ENCODE measurements around the gene EIF3L. TPM values are rescaled to one million over a fixed set of nuclear protein-coding genes. Genes with fewer than 3 reads are reported as not detected.
A peak's percentile ranks its signal among the peaks of the same experiment; 100 is the strongest.

EIF3L gene
- total RNA-seq, 1 donor from 2014 or later: 718 TPM

DNA sequence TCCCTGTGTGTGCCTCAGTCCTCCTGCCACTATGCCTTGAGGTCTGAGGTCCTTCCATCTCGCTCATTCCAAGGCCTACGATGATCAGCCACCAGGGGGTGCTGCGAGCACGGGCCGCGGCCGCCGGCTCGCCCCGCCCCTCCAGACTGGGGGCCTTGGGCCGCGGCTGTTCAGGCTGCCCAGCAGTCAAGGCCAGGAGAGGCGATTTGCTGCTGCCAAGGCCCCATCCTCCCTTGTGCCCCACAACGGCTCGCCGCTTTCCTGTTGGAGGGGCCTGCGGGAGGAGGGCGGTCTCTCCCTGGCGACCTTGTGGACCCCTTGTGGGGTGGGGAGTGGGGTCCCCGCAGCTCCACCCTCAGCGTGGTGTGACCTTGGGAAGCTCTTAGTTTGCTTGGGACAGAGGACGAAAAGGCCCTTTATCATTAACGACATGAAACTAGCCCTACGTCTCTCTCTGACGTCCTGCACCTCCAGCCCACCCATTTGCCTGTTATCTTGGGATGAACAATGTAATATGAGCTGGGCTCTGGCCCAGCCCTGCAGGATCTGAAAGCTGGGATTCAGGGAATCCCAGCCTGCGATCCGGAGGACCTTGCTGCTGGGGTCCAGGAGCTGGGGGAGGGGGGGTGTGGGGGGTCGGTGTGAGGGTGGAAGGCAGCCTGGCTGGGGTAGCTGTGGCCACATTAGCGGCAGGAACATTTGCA is 31.4 kb upstream of the EIF3L start:
- peak; percentile 84 for ATAC-seq (ENCODE audit: low read depth)
- peaks cover 23% of the 10 kb centered on the region for H3K4me1 Mint-ChIP-seq
- ChIA-PET CTCF (interaction anchor here (0.7 to 5.8 kb wide), 13 partner anchors 9 to 210 kb away, joined by 3 to 81 read pairs (median 4); partner anchors contain the start of genes ANKRD54, C22orf23, GCAT and GGA1), POLR2A (interaction anchor here (0.6 to 1.5 kb wide), 5 partner anchors 10 to 1176 kb away, joined by 3 to 7 read pairs (median 4); partner anchors contain the start of genes EIF3L and GCAT)
- DNase-seq: peak; percentile 89
- intact Hi-C loops (cut with micrococcal nuclease): loop anchor here (1.0 kb wide), 5 partner anchors 11 to 116 kb away; partner anchors contain the start of genes ANKRD54, EIF3L and GCAT
- peak overlapping the region; percentile 52 for H3K4me3 Mint-ChIP-seq
- no peaks in the 10 kb centered on the region for H3K9me3 Mint-ChIP-seq
- H3K27ac Mint-ChIP-seq: no peak overlapping the region
- peaks cover 17% of the 10 kb centered on the region for H3K27me3 Mint-ChIP-seq
- TF ChIP-seq, protein P1, sequence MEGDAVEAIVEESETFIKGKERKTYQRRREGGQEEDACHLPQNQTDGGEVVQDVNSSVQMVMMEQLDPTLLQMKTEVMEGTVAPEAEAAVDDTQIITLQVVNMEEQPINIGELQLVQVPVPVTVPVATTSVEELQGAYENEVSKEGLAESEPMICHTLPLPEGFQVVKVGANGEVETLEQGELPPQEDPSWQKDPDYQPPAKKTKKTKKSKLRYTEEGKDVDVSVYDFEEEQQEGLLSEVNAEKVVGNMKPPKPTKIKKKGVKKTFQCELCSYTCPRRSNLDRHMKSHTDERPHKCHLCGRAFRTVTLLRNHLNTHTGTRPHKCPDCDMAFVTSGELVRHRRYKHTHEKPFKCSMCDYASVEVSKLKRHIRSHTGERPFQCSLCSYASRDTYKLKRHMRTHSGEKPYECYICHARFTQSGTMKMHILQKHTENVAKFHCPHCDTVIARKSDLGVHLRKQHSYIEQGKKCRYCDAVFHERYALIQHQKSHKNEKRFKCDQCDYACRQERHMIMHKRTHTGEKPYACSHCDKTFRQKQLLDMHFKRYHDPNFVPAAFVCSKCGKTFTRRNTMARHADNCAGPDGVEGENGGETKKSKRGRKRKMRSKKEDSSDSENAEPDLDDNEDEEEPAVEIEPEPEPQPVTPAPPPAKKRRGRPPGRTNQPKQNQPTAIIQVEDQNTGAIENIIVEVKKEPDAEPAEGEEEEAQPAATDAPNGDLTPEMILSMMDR (IDR thresholded peaks at IDR 0.05): peak; percentile 32
- H3K36me3 Mint-ChIP-seq (ENCODE audit: low read depth): no peaks in the 10 kb centered on the region

DNA sequence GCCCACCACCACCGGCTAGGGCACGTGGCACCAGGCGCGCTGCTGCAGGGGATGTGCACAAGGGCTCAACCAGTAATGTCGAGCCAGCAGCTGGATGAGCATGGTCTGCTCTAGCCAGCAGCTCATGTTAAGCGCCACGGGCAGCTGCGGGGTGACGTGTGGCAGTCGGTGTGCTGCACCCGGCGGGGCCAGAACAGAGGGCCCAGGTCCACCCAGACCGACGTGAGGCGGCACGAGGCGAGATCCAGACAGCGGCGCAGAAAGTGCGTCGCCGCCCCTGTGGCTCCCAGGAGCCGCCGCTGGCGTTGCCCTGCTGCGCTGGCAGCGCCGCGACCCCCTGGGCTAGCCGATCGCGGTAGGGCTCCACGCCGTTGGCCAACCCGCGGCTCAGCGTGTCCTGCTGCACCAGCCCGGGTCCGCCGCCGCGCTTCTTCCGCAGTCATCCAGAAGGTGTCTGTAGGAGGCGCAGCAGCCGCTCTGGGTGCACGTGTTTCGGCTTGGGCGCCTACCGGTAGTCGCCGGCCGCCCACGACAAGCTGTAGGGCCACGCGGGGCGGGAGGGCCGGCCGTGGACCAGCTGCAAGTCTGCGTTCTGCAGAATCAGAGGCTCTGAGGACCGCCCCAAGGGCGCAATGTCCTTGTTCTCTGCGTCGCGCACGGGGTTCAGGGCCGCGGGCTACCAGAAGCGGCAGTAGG is 30.7 kb upstream of the EIF3L start:
- CTCF ChIA-PET: interaction anchor here (0.7 to 5.8 kb wide), 12 partner anchors 9 to 211 kb away, joined by 3 to 81 read pairs (median 6); partner anchors contain the start of genes ANKRD54, C22orf23, GCAT and GGA1
- no peaks in the 10 kb centered on the region for H3K9me3 Mint-ChIP-seq
- TF ChIP-seq, protein P1 (IDR thresholded peaks at IDR 0.05): no peak

DNA sequence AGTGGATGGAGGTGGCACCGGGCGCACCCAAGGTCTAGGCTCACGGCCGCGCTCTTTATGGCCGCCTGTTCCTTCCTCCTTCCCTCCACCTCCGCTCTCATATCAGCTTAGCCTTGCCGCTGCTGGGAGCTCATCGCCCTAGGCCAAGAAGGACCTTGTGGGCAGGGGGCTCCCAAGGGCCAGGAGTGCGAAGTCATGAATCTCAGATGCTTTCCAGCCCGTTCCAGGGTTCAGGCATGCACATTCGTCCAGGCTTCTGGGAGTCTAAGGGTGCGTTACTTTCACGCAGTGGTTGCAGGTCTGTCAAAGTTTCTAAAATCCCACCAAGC is 30.1 kb upstream of the EIF3L start:
- Mint-ChIP-seq H3K36me3 (ENCODE audit: low read depth) (no peaks in the 10 kb centered on the region), H3K27me3 (peaks cover 17% of the 10 kb centered on the region), H3K27ac (no peak overlapping the region), H3K4me1 (peaks cover 23% of the 10 kb centered on the region), H3K4me3 (peak overlapping the region; percentile 59), H3K9me3 (no peaks in the 10 kb centered on the region)
- TF ChIP-seq, protein P1 (IDR thresholded peaks at IDR 0.05): no peak
- no peak for DNase-seq
- intact Hi-C loops (cut with micrococcal nuclease): no loop called here
- CTCF ChIA-PET: interaction anchor here (0.9 to 5.8 kb wide), 5 partner anchors 11 to 211 kb away, joined by 3 to 81 read pairs (median 12); partner anchors contain the start of genes C22orf23, GCAT, GGA1 and POLR2F
- ATAC-seq (ENCODE audit: low read depth): peak; percentile 40
- POLR2A ChIA-PET: interaction anchor here (0.6 to 1.5 kb wide), 4 partner anchors 11 to 43 kb away, joined by 3 to 5 read pairs (median 4); partner anchors contain the start of genes EIF3L and GCAT

More for the DNA sequence above, 30.7 kb upstream of the EIF3L start:
- DNase-seq: peak; percentile 59
- Mint-ChIP-seq H3K27ac (no peak overlapping the region), H3K4me3 (peak overlapping the region; percentile 59), H3K27me3 (peaks cover 17% of the 10 kb centered on the region), H3K36me3 (ENCODE audit: low read depth) (no peaks in the 10 kb centered on the region), H3K4me1 (peaks cover 23% of the 10 kb centered on the region)
- ATAC-seq (ENCODE audit: low read depth): peak; percentile 74
- POLR2A ChIA-PET: interaction anchor here (0.6 to 1.5 kb wide), 7 partner anchors 11 to 1175 kb away, joined by 3 to 7 read pairs (median 4); partner anchors contain the start of genes EIF3L and GCAT
- intact Hi-C loops (cut with micrococcal nuclease): loop anchor here (1.0 kb wide), 1 partner anchor 11 kb away; the partner anchor contains the start of gene GCAT

DNA sequence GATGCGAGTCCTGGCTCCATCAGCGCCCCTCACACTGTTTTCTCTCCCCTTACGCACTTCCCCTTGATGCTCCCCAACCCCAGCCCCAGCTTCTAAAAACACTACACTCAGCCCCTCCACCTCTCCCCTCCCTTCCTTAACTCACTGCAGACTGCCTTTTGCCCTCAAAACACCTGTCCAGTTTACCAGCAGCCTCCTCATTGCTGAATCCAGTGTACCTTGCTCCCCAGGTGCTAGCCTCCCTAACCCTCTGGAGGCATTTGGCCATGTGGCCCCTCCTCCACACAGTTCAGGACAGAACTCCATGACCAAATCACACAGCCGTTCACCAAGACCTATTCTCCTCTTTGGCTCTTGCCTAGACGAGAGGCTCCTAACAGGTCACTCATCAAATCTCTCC is 28.9 kb upstream of the EIF3L start:
- no peaks in the 10 kb centered on the region for H3K9me3 Mint-ChIP-seq
- POLR2A ChIA-PET: interaction anchor here (0.6 to 0.9 kb wide), 2 partner anchors 24 to 134 kb away, joined by 3 to 4 read pairs; partner anchors contain the start of gene ANKRD54

More for the DNA sequence above, 28.9 kb upstream of the EIF3L start:
- DNase-seq: no peak
- CTCF ChIA-PET: interaction anchor here (0.9 to 5.8 kb wide), 3 partner anchors 12 to 43 kb away, joined by 4 to 81 read pairs (median 21); partner anchors contain the start of gene GCAT
- Mint-ChIP-seq H3K4me1 (peaks cover 26% of the 10 kb centered on the region), H3K27me3 (peaks cover 20% of the 10 kb centered on the region), H3K4me3 (no peak overlapping the region), H3K27ac (no peak overlapping the region), H3K36me3 (ENCODE audit: low read depth) (no peaks in the 10 kb centered on the region)
- ATAC-seq (ENCODE audit: low read depth): no peak
- intact Hi-C loops (cut with micrococcal nuclease): no loop called here
- TF ChIP-seq, protein P1 (IDR thresholded peaks at IDR 0.05): no peak
